Posterior cingulate gyrus (tissue), 11 donors: ENCODE measurements around the gene WRAP73.

Source experiments
- DNase-seq, 10 donors: peaks; one replicate each; pipeline versions ENCODE4 v3.0.0 to v3.0.0-alpha.2; 2020 to 2021; ENCODE audit warnings: mixed read lengths in 3 of 10
- intact Hi-C: fragments of 100-400 bp; cut with DNase I; formaldehyde crosslinking; loops from one replicate; pipeline ENCODE4 v1.15.1; 2023

Gene WRAP73

DNA sequence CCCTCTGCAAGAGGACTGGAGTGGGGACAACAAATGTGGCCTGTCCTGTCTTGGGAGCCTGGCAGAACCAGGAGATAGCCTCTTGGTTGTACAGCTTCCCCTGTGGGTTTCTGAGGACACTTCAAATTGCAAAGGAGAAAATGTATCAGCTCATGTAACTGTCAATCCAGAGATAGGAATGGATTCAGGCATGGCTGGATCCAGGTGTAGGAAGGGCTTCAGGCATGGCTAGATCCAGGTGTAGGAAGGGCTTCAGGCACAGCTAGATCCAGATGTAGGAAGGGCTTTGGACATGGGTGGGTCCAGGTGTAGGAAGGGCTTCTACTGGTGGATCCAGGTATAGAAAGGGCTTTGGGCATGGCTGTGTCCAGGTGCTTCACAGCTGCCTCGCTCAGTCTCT lies 33.3 kb upstream of the WRAP73 start:
- intact Hi-C loops = no loop called here
- no peak for DNase-seq

DNA sequence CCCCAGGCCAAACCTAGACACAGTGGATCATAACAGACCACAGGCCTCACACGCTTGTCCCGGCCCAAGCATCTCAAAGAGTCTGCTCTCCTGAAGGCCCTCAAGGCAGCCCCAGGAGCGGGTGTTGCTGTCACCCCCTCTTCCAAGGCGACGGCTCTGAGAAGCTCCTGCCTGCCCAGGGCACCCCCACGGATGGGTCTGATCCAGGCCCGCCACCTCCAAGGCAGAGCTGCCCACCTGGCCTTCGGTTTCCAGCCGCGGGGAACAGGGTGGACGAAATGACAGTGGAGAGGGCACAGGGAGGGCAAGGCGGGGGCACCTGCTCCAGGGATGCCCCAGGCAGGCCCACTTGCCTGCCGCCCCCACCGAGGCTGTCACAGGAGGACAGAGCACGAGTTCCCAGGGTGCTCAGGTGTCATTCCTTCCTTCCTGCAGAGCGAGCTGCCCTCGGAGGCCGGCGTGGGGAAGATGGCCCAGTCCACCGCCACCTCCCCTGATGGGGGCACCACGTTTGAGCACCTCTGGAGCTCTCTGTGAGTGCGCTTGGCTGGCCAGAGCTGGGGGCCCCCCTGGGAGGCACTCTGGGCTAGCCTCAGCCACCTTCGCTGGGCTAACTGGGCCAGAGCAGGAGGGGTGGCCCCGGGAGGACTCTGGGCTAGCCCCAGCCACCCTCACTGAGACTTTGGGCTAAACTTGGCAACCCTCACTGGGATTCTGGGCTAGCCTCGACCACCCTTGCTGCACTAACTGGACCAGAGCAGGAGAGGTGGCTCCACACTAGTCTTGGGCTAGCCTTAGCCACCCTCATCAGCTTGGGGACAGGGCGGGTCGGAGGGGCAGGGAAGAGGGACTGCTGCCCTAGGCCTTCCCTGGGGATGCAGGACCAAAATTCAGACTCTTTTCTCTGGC lies 32.2 kb upstream of the WRAP73 start:
- intact Hi-C loops = no loop called here
- no peak for DNase-seq

DNA sequence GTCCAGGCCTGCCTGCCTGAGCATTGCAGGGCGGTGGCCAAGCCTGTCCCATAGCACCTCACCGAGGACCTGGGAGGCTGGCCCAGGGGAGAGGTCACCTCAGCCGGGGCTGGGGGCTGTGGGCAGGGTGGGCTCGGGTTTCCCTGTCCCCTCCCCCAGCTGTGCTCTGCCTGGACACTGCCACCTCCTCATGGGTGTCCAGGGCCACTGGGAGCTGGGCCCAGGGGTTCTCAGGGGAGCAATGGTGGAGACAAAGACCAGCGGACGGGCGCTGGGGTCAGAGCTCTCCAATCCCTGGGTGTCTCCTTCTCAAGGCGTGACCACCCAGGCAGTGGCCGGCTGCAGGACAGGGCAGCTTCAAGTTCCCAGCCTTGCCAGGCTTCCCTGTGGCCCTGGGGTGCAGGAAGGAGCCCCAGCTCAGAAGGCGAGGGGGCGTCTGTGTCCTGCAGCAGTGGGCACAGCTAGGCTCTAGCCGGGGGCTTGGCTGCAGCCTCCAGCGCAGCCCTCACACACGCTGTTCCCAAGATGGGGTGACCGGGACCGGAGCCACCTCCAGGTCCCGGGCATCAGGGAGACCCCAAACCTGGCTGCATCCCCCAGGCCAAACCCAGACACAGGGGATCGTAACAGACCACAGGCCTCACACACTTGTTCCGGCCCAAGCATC lies 31.5 kb upstream of the WRAP73 start:
- intact Hi-C loops = no loop called here
- DNase-seq = no peak

DNA sequence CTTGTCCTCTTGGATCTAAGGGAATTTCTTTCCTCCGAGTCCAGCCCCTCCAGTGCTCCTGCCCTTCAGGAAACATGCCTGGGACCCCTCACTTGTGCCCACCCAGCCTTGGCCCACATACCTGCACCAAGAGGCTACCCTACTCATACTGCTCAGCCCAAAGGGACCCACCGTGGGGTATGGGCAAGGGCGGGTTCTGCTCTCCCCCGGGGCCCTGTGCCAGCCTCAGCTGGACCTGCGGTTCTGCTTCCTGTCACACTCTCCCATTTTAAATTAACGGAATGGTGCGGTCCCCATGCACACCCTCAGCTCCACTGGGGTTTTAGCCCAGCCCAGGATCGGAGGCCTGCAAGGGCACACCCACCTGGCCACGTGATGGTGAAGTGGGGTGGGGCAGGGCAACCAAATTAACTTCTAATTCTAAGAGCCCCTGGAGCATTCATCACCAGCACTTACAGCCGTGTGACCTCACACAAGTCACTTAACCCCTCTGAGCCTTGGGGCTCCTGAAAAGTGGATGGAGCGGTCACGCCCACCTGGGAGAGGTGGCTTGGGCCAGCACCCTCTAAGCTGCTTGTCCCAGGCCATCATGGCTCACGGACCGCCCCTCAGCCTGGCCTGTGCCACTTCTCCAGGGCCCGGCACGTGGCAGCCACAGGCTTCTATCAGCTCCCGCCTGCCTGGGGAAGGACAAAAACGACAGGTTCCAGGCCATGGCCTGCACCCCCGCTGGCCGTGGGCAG lies 30.8 kb upstream of the WRAP73 start:
- DNase-seq = peak in 1 of 10 donors; percentile 44
- intact Hi-C loops = no loop called here

DNA sequence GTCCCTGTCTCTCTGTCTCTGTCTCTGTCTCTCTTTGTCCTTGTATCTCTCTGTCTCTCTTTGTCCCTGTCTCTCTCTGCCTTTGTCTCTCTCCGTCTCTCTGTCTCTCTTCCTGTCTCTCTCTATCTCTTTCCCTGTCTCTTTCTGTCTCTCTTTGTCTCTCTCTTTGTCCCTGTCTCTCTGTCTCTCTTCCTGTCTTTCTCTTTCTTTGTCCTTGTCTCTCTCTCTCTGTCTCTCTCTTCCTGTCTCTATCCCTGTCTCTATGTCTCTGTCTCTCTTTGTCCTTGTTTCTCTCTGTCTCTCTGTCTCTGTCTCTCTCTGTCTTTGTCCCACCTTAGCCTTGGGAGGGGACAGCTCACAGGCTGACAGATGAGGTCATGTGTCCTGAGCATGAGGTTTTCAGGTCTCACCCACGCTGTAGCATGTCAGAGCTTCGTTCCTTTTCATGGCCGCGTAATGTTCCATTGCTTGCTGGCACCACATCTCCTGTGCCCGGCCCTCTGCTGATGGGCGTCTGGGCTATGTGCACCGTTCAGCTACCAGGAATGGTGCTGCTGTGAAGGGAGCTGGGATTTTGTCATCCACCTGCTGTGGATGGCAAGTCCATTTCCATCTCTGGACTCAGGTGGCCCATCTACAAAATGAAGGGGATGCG lies 30.0 kb upstream of the WRAP73 start:
- intact Hi-C loops = no loop called here
- peak in 1 of 10 donors; percentile 19 for DNase-seq

DNA sequence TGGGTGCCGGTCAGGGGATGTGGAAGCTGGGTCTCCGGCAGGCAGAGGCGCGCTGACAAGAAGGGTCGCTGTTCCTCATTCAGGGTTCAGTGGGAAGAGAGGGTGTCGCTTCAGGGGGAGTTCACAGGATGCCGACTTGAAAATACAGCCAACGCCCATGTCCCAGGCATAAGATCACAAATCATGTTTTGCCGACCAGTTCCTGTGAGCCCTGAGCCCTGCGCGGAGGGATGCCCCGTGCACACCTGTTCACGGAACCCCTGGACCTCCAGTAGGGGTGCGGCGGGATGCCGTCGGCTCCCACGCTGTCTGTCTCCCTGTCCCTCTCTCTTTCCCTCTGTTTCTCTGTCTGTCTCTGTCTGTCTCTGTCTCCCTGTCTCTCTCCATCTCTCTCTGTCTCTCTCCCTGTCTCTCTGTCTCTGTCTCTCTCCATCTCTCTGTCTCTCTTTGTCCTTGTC lies 29.2 kb upstream of the WRAP73 start:
- intact Hi-C loops = no loop called here
- DNase-seq = no peak

DNA sequence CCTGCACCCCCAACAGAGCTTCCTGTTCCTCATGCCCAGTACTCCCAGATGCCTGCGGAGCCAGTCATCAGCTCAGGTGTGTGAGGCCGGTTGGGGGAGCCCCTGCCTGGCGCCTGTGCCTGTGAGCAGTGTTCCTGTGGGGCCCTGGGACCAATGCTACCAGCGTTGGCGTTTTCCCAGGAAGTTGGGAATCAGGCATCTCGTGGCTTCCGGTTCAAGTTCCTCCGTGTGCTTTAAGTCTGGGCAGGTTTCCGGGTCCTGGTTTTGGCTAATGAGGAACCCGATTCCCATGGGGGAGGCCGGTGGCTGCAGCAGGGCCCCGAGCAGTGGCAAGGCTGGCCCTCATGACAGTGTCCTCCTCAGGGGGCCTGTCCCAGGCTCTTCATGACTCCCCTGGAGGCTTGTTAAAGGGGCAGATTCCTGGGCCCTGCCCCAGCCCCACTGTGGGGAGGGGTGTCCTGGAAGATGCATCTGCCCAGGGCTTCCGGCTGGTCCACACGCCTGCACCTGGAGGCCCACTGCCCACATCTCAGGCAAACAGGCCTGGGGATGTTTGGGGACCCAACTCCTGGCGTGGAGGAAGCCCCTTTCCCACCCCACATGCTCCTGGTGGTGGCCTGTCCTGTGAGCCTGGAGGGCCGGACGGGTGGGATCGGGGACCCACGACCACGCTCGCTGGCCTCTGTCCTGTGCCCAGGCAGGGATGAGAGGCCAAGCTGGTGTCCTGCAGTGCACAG lies 28.6 kb upstream of the WRAP73 start:
- peak in 1 of 10 donors; percentile 53 for DNase-seq
- intact Hi-C loops = no loop called here

DNA sequence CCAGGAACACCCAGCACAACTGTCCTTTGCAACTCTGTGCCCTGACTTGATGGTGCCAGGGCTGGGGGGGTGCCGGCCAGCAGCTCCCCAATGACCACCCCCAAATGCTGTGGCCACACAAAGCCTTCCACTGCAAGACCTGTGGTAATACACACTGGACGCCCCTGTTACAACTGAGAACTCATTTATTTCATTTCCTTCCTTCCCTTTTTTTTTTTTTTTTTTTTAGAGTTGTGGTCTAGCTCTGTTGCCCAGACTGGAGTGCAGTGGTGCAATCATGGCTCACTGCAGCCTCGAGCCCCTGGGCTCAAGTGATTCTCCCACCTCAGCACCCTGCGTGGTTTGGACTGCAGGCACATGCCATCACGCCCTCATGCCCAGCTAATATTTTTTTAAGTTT lies 27.6 kb upstream of the WRAP73 start:
- intact Hi-C loops = no loop called here
- peak in 1 of 10 donors; percentile 49 for DNase-seq

DNA sequence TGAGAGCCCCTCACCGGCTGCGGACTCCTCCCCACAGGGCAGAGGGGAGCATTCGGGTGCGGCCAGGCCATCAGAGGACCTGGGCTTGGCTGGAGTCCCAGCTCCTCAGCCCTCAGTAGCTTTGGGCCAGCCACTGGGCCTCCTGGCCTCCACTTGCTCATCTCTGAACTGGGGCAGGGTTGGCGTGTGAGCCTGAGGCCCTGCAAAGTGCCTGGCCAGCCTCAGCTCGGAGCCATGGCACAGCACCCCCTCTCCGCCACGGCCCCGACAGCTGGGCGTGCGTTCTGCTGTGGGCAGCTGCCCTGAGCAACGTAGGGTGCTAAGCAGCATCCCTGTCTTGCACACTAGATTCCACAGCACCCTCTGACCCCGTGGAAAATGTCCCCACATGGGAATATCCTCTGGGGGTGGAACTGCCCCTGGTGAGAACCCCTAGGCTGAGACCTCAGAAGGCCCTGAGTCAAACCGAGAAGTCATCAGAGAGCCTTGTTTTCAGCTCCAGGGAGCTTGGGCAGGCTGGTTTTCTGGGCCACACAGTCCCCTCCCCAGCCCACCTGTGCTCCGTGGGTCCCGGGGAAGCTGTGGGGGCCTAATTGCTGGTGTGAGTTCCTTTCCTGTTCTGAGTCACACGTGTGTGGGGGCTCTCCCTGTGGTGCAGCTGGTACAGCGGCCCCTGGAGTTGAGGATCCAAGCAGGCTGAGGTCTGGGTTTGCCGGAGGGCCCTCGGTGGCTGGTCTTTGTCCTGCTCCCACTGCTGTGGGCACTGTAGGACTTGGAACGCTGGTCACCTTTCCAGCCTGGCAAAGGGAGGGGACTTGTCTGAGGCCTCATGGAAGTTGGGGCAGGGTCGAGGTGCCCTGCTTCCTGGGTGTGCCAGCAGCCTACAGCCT lies 26.9 kb upstream of the WRAP73 start:
- intact Hi-C loops = no loop called here
- peak in 1 of 10 donors; percentile 51 for DNase-seq

DNA sequence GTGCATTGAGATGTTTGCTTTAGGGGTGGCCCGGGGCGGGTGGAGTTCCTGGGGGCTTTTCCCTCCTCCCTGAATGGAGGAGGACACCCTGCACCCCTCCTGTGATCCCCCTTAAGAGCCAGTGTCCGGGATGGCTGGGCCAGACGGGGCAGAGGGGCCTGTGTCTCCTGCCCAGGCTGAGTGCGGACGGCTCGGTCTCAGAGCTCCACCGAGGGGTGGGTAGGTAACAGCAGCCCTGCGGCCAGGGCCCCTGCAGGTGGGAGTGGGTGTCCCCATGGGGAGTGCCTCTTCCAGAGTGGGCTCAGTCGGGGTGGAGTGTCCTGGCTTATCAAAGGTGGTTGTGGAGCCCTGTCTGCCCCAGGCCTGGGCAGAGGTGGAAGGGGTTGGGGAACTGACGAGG lies 25.5 kb upstream of the WRAP73 start:
- DNase-seq = peak in 2 of 10 donors; percentile 43 to 50
- intact Hi-C loops = no loop called here

DNA sequence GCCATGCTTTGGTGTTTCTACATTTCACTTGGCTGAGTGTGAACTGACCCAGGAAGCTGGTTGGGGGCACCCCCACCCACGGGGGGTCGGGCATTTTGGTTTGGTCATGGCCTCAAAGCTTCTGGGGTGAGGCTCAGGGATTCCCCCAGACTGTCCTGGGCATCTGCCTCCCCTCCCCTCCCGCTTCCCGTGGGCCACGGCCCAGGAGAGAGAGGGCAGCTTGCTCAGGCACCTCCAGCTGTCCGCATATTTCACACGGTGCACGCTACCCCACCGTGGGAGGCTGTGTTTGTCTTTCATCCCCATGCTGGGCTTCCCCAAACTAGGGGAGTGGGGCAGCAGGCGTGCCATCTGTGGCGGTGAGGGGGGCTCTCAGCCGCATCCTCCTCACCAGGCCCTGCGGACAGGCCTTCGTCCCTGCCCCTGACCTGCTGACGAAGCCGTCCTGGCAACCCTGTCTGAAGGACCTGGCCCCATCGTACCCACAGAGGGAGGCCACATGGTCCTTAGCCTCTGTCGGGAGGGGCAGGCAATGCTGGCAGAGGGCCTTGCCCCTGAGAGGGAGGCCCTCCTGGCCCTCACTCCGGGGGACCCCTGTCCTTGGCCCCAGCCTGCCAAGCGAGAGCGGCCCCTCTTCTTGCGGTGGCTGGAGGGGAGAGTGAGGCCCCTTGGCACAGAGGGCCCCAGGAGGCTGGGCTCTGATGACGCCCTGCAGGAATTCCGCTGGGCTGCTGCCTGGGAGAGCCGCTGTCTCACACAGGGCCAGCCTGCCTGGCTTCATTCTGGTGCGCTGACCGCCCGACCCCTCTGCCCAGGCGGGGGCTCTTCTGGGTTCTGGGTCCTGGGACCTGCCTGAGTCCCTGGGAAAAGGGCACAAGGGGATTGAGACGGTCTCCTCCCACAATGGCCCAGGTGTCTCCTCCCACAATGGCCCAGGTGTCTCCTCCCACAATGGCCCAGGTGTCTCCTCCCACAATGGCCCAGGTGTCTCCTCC lies 24.5 kb upstream of the WRAP73 start:
- intact Hi-C loops = no loop called here
- DNase-seq = peak in 3 of 10 donors; percentile 60 to 68 (median 64)

DNA sequence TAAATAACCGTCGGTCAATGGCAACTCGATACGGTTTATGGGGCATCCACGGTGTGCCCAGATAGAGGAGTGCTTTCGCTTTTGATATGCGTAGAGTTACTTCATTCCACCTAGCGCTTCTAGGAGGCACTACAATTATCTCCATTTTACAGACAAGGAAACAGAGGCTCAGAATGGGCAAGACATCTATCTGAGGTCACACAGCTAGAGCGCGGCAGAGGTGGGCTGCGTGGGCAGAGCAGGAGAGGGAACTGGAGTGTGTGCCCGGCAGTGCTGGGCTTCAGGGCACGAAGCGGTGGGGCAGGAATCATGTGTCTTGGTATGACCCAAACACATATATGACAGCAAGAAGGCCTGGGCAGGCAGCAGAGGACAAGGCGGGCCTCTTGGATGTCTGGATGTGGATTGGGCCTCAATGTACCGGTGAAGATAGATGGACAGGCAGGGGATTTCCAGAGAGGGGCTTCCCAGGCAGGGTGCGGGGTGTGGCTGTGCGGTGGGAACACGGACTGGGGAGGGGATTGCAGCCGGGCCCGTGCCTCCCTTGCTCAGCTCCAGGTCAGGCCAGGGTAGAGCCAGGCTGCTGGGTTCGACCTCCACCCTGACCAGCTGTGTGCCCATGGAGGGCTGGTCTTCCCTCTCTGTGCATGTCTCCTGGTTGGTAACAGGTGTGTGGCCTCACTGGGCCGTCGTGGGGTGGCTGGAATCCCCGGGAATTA lies 23.6 kb upstream of the WRAP73 start:
- intact Hi-C loops = no loop called here
- DNase-seq = peak in 4 of 10 donors; percentile 21 to 73 (median 64)

DNA sequence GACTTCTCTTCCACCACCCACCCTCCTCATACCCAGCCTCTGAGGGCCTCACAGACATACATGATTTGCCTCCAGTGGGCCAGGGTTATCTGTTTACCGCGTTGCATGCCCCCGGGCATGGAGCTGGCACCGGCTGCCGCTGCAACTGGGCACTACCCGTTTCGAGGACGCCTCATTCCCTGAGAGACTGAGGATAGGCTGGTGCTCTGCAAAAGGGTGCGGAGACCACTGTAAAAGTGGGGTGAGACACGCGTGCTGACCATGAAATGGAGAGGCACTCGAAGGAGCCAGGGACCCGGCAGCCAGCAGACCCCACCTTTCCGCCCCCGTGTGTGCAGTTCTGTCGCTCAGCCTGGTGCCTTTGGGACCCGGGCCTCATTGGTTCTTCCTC lies 23.1 kb upstream of the WRAP73 start:
- peak in 5 of 10 donors; percentile 0 to 59 (median 41) for DNase-seq
- intact Hi-C loops = no loop called here

DNA sequence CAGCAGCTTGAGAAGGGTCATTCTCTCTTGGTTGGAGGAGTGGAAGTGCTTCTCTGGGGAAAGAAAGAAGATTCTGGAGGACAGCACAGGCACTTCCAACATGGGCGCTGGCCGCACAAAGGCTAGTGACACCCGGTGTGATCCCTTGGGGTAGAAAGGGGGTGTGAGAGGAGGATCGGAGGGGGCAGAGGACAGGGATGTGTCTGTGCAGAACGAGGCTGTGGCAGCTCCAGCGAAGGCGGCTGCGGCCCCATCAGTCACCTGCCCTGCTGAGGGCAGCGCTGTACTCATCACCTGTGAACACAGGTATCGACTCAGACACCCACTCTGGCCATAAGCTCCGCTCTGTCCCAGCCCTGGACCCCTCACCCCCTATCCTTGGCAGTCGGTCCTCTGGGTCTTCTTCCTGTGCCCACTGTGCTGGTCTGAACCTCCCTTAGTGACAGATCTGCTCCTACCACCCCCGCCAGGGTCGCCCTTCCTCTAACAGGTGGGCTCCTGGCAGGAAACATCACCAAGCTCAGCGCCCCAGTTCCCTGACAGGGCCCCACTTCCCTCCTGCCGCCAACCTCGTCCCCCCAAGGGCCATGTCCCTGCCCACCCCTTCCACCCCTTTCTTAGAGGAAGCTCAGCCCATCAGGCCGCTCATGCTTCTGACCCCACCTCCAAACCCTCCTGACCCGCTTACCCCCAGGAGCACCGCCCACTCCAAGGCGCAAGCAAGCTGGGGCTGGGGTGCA lies 22.5 kb upstream of the WRAP73 start:
- DNase-seq = peak in 5 of 10 donors; percentile 4 to 67 (median 53)
- intact Hi-C loops = no loop called here

DNA sequence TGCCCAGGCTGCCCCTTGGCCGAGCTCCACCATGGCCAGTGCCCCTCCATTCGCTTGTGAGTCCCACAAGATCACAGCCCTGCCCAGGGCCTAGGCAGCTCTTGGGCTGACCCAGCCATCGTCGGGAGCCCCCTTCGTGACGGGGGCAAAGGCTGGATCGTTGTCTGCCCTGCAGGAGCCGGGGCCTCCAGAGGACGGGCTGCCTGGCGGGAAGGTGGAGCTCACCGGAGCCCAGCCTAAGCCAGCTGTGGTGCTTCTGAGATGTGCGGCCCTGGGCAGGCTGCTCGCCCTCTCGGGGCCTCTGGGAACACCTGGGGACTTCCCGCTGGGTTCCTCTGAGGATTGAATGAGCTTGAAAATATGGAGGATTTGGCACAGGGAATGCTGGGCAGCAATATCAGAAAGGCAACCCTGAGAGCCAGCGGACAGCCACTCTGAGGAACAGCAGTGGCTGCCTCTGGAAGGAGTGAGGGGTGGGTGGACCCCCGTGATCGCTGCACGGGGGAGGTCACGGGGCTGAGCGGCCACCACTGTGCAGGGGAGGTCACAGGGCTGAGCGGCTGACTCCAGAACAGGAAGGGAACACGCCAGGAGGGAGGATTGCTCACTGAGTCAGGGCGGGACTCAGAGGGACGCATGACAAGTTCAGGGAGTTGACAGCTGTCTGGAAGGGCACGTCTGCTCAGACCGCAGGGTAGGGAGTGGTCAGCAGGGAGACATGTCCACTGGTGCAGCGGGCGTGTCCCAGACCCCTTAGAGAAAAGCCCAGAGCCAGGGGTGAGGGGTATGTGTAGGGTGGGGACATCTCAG lies 21.7 kb upstream of the WRAP73 start:
- intact Hi-C loops = no loop called here
- DNase-seq = peak in 5 of 10 donors; percentile 1 to 77 (median 52)
